ENCODE measurements around the gene PTCH1.

DNA sequence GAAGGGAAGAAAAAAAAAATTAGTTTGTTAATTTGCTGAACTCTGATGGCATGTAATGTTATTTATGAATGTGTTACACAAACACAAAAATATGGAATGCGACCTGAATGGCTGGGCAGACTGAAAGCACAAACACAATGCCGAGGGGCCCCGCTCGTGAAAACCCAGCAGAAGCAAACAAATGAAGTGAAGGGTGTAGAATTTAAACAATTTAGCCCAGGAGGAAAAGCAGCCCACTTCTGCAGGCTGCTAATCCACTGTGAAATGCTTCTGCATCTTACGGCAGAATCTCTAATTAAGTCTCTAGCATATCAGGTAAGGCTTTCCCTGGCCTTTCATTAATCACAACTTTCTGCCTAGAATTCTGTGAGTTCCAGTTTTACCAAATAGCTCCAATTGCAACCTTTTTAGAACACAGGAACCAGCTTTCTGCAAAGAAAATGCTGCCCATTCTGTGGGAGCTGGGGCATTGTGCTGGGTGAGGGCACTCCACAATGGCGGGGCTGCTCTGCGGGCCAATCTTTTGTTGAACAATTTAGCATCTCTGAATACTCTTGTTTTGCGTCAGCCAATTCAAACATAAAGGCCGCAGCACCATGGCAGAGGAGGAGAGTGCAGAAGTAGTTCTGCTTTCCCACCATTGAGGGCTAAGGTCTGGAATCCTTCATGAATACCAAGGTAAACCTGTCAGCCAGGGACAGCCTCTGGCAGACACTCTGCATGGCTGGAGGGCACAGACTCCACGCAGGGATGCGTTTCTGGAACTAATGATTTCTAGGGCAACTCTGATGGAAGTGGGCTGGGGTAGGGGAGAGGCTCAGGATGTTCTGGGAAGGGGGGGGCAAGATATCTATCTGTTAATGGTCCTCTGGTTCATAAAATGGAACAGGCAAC lies 66.4 kb downstream of the PTCH1 start:
- TF ChIP-seq, protein P1, sequence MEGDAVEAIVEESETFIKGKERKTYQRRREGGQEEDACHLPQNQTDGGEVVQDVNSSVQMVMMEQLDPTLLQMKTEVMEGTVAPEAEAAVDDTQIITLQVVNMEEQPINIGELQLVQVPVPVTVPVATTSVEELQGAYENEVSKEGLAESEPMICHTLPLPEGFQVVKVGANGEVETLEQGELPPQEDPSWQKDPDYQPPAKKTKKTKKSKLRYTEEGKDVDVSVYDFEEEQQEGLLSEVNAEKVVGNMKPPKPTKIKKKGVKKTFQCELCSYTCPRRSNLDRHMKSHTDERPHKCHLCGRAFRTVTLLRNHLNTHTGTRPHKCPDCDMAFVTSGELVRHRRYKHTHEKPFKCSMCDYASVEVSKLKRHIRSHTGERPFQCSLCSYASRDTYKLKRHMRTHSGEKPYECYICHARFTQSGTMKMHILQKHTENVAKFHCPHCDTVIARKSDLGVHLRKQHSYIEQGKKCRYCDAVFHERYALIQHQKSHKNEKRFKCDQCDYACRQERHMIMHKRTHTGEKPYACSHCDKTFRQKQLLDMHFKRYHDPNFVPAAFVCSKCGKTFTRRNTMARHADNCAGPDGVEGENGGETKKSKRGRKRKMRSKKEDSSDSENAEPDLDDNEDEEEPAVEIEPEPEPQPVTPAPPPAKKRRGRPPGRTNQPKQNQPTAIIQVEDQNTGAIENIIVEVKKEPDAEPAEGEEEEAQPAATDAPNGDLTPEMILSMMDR (IDR thresholded peaks at IDR 0.05): no peak
- TF ChIP-seq, protein P2, sequence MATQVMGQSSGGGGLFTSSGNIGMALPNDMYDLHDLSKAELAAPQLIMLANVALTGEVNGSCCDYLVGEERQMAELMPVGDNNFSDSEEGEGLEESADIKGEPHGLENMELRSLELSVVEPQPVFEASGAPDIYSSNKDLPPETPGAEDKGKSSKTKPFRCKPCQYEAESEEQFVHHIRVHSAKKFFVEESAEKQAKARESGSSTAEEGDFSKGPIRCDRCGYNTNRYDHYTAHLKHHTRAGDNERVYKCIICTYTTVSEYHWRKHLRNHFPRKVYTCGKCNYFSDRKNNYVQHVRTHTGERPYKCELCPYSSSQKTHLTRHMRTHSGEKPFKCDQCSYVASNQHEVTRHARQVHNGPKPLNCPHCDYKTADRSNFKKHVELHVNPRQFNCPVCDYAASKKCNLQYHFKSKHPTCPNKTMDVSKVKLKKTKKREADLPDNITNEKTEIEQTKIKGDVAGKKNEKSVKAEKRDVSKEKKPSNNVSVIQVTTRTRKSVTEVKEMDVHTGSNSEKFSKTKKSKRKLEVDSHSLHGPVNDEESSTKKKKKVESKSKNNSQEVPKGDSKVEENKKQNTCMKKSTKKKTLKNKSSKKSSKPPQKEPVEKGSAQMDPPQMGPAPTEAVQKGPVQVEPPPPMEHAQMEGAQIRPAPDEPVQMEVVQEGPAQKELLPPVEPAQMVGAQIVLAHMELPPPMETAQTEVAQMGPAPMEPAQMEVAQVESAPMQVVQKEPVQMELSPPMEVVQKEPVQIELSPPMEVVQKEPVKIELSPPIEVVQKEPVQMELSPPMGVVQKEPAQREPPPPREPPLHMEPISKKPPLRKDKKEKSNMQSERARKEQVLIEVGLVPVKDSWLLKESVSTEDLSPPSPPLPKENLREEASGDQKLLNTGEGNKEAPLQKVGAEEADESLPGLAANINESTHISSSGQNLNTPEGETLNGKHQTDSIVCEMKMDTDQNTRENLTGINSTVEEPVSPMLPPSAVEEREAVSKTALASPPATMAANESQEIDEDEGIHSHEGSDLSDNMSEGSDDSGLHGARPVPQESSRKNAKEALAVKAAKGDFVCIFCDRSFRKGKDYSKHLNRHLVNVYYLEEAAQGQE (IDR thresholded peaks at IDR 0.05; ENCODE audit: insufficient read depth in 1 of 2, low read depth in 2 of 2, low read length in 1 of 2): no peak
- TF ChIP-seq TCF7L2 (IDR thresholded peaks at IDR 0.05; ENCODE audit: low read depth, low read length): no peak
- TF ChIP-seq POLR2AphosphoS5 (IDR thresholded peaks at IDR 0.05; ENCODE audit: low read depth, low read length): no peak
- TF ChIP-seq SIN3A (IDR thresholded peaks at IDR 0.05; ENCODE audit: borderline replicate concordance, insufficient read depth, low read depth, low read length): no peak

Measured in Panc1 (cell line).